Caco-2 (cell line): ENCODE data around the gene TGDS. TPM values are rescaled to one million over a fixed set of nuclear protein-coding genes. Genes with fewer than 3 reads are reported as not detected.
A peak's percentile ranks its signal among the peaks of the same experiment; 100 is the strongest.

ENCODE experiments used
- BruUV-seq: library from RNA; stranded (reverse); fragments of 400-500 nt; replicated peaks from 2 replicates; lab custom pipeline; 2021; lab: Mats Ljungman, UMichigan
- CTCF ChIA-PET: fragments of 300-600 bp; sonication (Branson Sonifier 250); formaldehyde crosslinking; loops from one replicate; lab custom pipeline; 2022; ENCODE audit warnings: antibody characterized with exemption; lab: Charles Lee
- POLR2A ChIA-PET: fragments of 300-600 bp; sonication (Branson Sonifier 250); formaldehyde crosslinking; loops from one replicate; lab custom pipeline; 2022; ENCODE audit warnings: antibody characterized with exemption; lab: Charles Lee
- DNase-seq, 2 experiments: peaks; one replicate each; pipeline versions ENCODE4 v3.0.0 to v3.0.0-alpha.2; 2020 to 2022
- H3K27me3 ChIP-seq: replicated peaks from 2 replicates; pipeline ENCODE4 v1.6.0; 2011; ENCODE audit warnings: low read length; ENCODE audit not compliant: control insufficient read depth, insufficient read depth
- H3K36me3 ChIP-seq: 2 replicates; pipeline ENCODE4 v1.5.1; 2011; ENCODE audit warnings: low read length; ENCODE audit not compliant: control insufficient read depth, insufficient read depth
- H3K4me1 ChIP-seq: fragments of 250-450 bp; sonication (Bioruptor Pico); 2 replicates; pipeline ENCODE4 v1.5.1; 2020; ENCODE audit warnings: mild to moderate bottlenecking
- H3K4me3 ChIP-seq: 2 replicates; pipeline ENCODE4 v1.5.1; 2011; ENCODE audit warnings: low read depth, mild to moderate bottlenecking, control low read depth, low read length
- H3K9me3 ChIP-seq: fragments of 250-450 bp; sonication (Bioruptor Pico); 2 replicates; pipeline ENCODE4 v1.5.1; 2020; ENCODE audit warnings: mild to moderate bottlenecking, moderate library complexity
- H3K27ac Mint-ChIP-seq: one replicate; pipeline ENCODE4 v1.8.0; 2022; ENCODE audit warnings: mixed read lengths; ENCODE audit not compliant: unreplicated experiment
- H3K27me3 Mint-ChIP-seq: one replicate; pipeline ENCODE4 v1.8.0; 2022; ENCODE audit warnings: mixed read lengths; ENCODE audit not compliant: insufficient read depth, unreplicated experiment
- H3K36me3 Mint-ChIP-seq: one replicate; pipeline ENCODE4 v1.8.0; 2022; ENCODE audit warnings: mild to moderate bottlenecking, mixed read lengths; ENCODE audit not compliant: insufficient read depth, unreplicated experiment
- H3K4me1 Mint-ChIP-seq: one replicate; pipeline ENCODE4 v1.8.0; 2022; ENCODE audit warnings: low read depth, mixed read lengths; ENCODE audit not compliant: unreplicated experiment
- H3K4me3 Mint-ChIP-seq: one replicate; pipeline ENCODE4 v1.8.0; 2022; ENCODE audit warnings: mild to moderate bottlenecking, moderate library complexity, mixed read lengths; ENCODE audit not compliant: unreplicated experiment
- H3K9me3 Mint-ChIP-seq: one replicate; pipeline ENCODE4 v1.8.0; 2022; ENCODE audit warnings: mixed read lengths; ENCODE audit not compliant: unreplicated experiment
- CTCF ChIP-seq, 2 experiments: fragments of 200-600 bp in 1 of 2; IDR thresholded peaks; 1 replicate in 1 of 2; 2 replicates in 1 of 2; pipeline versions ENCODE4 v1.5.1 to v1.8.0; 2011 to 2022; ENCODE audit warnings: antibody characterized with exemption in 1 of 2, control low read depth in 1 of 2, inconsistent platforms in 1 of 2, low read depth in 1 of 2, low read length in 1 of 2, mild to moderate bottlenecking in 1 of 2, moderate library complexity in 1 of 2; ENCODE audit not compliant: insufficient read depth in 1 of 2, severe bottlenecking in 1 of 2, unreplicated experiment in 1 of 2
- intact Hi-C: fragments of 100-400 bp; cut with micrococcal nuclease; formaldehyde crosslinking; loops from one replicate; pipeline ENCODE4 v1.10.0; 2022; ENCODE audit not compliant: unreplicated experiment
- total RNA-seq: library from RNA; stranded (reverse); gene quantifications from 2 replicates; pipeline ENCODE4 v1.2.3, GENCODE V29; 2022

The TGDS gene
- total RNA-seq, 1 experiment from 2014 or later, result 22.0 TPM

- CTCF ChIA-PET, result interaction anchor here (0.9 to 2.0 kb wide), 4 partner anchors 14 to 115 kb away, joined by 3 to 16 read pairs (median 4); no protein-coding TSS in a partner anchor
Measured at GRCh38 chr13:94550062-94550738, 45.8 kb downstream of the TGDS start.

GRCh38 chr13:94549232-94550061 lies 46.5 kb downstream of the TGDS start:
- Histone ChIP-seq H3K9me3 (peaks cover 5% of the 10 kb centered on the region; the same call in 1 of the 2 replicates), H3K27me3 (no peaks in the 10 kb centered on the region), H3K4me3 (peak overlapping the region; percentile 82), H3K4me1 (peaks cover 8% of the 10 kb centered on the region), H3K36me3 (no peaks in the 10 kb centered on the region)
- Mint-ChIP-seq H3K9me3 (peaks cover 9% of the 10 kb centered on the region), H3K27ac (peak overlapping the region; percentile 91), H3K4me3 (peak overlapping the region; percentile 86), H3K27me3 (peaks cover 4% of the 10 kb centered on the region), H3K4me1 (peaks cover 23% of the 10 kb centered on the region), H3K36me3 (peaks cover 19% of the 10 kb centered on the region)
- CTCF ChIA-PET, result interaction anchor here (0.9 to 2.0 kb wide), 5 partner anchors 15 to 114 kb away, joined by 3 to 16 read pairs (median 6); no protein-coding TSS in a partner anchor
- DNase-seq, result peak; percentile 93
- TSS peak; percentile 97 for BruUV-seq
- POLR2A ChIA-PET, result interaction anchor here (0.6 to 1.6 kb wide), 4 partner anchors 10 to 53 kb away, joined by 3 to 6 read pairs (median 4); partner anchors contain the start of gene TGDS
- no peak for TF ChIP-seq CTCF (IDR thresholded peaks at IDR 0.05; ENCODE audit: insufficient read depth in 1 of 2, low read depth in 1 of 2, low read length in 1 of 2, severe bottlenecking in 1 of 2, unreplicated experiment in 1 of 2)
- intact Hi-C loops, result loop anchor here (1.0 kb wide), 4 partner anchors 47 to 116 kb away; partner anchors contain the start of genes GPR180 and TGDS

More at GRCh38 chr13:94550062-94550738, 45.8 kb downstream of the TGDS start:
- peaks cover 8% of the 10 kb centered on the region for H3K9me3 Mint-ChIP-seq
- POLR2A ChIA-PET, result interaction anchor here (0.9 to 1.6 kb wide), 3 partner anchors 11 to 52 kb away, joined by 3 to 6 read pairs (median 3); partner anchors contain the start of gene TGDS
- peaks cover 23% of the 10 kb centered on the region for H3K4me1 Mint-ChIP-seq
- DNase-seq, result peak in 1 of 2 experiments; percentile 69
- Histone ChIP-seq H3K27me3 (no peaks in the 10 kb centered on the region), H3K4me3 (peak overlapping the region; percentile 82), H3K4me1 (peaks cover 8% of the 10 kb centered on the region), H3K36me3 (no peaks in the 10 kb centered on the region), H3K9me3 (no peaks in the 10 kb centered on the region)
- no peak for TF ChIP-seq CTCF (IDR thresholded peaks at IDR 0.05; ENCODE audit: insufficient read depth in 1 of 2, low read depth in 1 of 2, low read length in 1 of 2, severe bottlenecking in 1 of 2, unreplicated experiment in 1 of 2)
- peak overlapping the region; percentile 86 for H3K4me3 Mint-ChIP-seq
- H3K27ac Mint-ChIP-seq, result peak overlapping the region; percentile 91
- intact Hi-C loops, result no loop called here
- peaks cover 19% of the 10 kb centered on the region for H3K36me3 Mint-ChIP-seq
- H3K27me3 Mint-ChIP-seq, result peaks cover 4% of the 10 kb centered on the region
- no TSS peak for BruUV-seq
